T-helper 1 cell (primary cell): Measurements from ENCODE around the gene ARID2.

Experiments used
- DNase-seq, 5 donors: peaks; one replicate each; pipeline ENCODE4 v3.0.0-alpha.2; 2012 to 2020

The ARID2 gene

DNA sequence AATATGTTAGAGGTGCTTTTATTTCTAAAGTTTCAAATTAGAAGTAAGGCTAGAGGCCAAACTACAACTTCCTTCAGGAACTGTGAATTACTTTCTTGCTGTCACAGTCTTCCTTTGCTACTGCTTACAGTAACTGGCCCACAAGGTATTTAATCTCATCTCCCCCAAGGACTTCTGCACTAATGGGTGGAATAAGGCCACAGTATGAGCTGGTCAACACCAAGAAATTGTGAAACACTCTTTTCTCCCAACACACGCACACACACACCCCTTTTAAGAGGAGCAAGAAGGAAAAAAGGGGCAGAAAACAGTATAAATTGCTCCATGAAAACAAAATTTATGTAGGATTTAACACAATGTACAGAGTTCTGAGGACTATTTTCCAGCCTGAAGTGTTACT, 215.3 kb downstream of the ARID2 start:
- DNase-seq: no peak

DNA sequence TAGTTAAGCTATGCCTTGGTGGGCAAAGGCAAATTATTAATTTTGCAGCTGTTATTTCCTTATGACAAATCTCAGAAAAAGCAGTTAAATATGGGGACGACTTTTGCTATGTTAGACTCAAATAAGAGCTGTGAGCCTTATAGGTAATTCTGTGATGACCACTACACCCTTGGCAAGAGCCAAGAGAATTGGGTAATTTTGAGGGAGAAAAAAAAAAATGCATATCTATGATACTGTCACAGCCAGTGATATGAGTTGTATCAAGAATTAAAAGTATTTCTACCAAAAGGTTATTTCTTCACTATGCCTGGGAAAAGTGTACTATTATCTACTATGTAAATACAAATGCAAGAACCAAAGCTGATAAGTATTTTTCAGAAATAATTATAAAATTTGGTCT, 216.9 kb downstream of the ARID2 start:
- no peak for DNase-seq

DNA sequence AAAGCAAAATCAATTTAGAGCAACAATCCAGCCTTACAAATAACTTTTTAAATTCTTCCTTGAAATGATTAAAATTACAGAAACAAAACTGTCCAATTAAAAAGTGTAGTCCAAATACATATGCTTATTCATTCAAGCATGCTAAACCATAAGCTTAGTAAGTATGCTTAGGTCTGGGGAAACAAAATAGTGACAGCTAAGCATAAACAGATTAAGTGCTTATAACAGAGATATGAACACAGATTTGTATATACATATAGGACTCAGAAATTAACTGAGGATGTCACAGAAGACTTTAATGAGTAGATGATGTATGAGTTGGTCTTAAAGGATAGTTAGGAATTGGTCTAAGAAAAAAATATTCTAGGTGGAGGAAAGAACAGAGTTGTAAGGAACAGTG, 219.0 kb downstream of the ARID2 start:
- no peak for DNase-seq
